ENCODE data around the gene COX19. TPM values are rescaled to one million over a fixed set of nuclear protein-coding genes. Genes with fewer than 3 reads are reported as not detected.
A peak's percentile ranks its signal among the peaks of the same experiment; 100 is the strongest.

Gene COX19
- total RNA-seq, 1 donor from 2014 or later = 14.3 TPM

DNA sequence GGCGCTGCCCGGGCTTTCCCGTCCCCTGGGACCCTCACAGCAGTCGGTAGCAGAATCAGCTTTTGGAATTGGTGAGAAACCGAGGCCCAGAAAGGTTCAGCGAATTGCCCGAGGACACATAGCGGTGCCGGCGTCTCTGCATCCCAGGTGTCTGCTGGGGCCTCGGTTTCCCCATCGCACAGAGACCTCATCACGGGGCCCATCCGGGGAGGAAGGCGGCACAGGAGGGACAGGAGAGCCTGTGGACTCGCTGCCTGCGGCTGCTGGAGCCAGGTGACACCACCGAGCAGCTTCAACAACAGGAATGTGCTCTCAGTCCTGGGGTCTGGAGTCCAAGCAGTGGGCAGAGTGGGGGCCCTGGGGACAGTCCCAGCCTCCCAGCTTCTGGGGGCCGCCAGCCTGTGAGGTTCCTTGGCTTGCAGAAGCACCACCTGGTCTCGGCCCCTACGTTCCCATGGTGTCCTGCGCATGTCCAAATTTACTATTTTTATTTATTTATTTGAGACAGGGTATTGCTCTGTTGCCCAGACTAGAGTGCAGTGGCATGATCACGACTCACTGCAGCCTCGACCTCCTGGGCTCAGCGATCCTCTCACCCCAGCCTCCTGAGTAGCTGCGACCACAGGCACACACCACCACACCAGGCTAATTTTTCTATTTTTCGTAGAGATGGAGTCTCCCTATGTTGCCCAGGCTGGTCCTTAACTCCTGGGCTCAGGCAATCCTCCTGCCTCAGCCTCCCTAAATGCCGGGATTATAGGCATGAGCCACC, 539 bp upstream of the COX19 start:
- Mint-ChIP-seq H3K27ac (peak overlapping the region; percentile 18), H3K4me1 (ENCODE audit: low read depth) (peaks cover 5% of the 10 kb centered on the region), H3K36me3 (ENCODE audit: low read depth) (peaks cover 18% of the 10 kb centered on the region), H3K4me3 (peak overlapping the region; percentile 97), H3K9me3 (no peaks in the 10 kb centered on the region), H3K27me3 (ENCODE audit: insufficient read depth) (no peaks in the 10 kb centered on the region)
- intact Hi-C loops (cut with micrococcal nuclease) = loop anchor here (1.0 to 10.0 kb wide), 9 partner anchors 21 to 189 kb away; partner anchors contain the start of genes ADAP1, GPR146 and ZFAND2A
- DNase-seq (ENCODE audit: low spot score) = no peak

DNA sequence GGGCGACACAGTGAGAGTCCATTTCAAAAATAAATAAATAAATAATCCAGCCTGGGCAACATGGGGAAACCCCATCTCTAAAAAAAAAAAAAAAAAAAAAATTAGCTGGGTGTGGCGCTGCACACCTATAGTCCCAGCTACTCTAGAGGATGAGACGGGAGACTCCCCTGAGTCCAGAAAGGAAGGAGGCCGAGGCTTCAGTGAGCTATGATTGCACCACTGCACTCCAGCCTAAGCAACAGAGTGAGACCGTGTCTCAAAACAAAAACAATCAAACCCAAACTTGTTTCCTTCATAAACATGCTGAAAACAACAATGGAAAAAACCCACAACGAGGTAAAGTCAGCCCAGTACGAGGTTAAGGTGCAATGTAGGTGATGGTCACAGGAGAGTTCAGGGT, 1.2 kb downstream of the COX19 start:
- Mint-ChIP-seq H3K9me3 (no peaks in the 10 kb centered on the region), H3K4me1 (ENCODE audit: low read depth) (peaks cover 5% of the 10 kb centered on the region)
- intact Hi-C loops (cut with micrococcal nuclease) = loop anchor here (1.0 to 10.0 kb wide), 4 partner anchors 19 to 191 kb away; partner anchors contain the start of genes ADAP1 and ZFAND2A

DNA sequence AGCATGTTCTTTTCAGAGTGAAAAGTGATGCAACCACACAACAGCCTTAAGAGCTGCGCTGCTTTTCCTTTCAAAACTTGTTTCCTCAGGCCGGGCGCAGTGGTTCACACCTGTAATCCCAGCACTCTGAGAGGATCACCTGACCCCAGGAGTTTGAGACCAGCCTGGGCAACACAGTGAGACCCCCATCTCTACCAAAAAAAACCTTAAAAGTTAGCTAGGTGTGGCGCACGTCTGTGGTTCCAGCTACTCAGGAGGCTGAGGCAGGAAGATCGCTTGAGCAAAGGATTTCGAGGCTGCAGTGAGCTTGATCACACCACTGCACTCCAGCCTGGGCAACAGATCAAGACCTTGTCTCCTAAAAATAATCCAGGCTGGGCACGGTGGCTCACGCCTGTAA, 2.0 kb downstream of the COX19 start:
- DNase-seq (ENCODE audit: low spot score) = no peak
- Mint-ChIP-seq H3K36me3 (ENCODE audit: low read depth) (peaks cover 21% of the 10 kb centered on the region), H3K4me1 (ENCODE audit: low read depth) (peaks cover 5% of the 10 kb centered on the region), H3K9me3 (no peaks in the 10 kb centered on the region), H3K4me3 (peak overlapping the region; percentile 66), H3K27ac (no peak overlapping the region), H3K27me3 (ENCODE audit: insufficient read depth) (no peaks in the 10 kb centered on the region)
- intact Hi-C loops (cut with micrococcal nuclease) = loop anchor here (10.0 kb wide), 1 partner anchor 191 kb away; the partner anchor contains the start of gene ZFAND2A

More for the DNA sequence above, 1.2 kb downstream of the COX19 start:
- Mint-ChIP-seq H3K36me3 (ENCODE audit: low read depth) (peaks cover 21% of the 10 kb centered on the region), H3K4me3 (peak overlapping the region; percentile 97), H3K27me3 (ENCODE audit: insufficient read depth) (no peaks in the 10 kb centered on the region), H3K27ac (peak overlapping the region; percentile 94)
- no peak for DNase-seq (ENCODE audit: low spot score)

DNA sequence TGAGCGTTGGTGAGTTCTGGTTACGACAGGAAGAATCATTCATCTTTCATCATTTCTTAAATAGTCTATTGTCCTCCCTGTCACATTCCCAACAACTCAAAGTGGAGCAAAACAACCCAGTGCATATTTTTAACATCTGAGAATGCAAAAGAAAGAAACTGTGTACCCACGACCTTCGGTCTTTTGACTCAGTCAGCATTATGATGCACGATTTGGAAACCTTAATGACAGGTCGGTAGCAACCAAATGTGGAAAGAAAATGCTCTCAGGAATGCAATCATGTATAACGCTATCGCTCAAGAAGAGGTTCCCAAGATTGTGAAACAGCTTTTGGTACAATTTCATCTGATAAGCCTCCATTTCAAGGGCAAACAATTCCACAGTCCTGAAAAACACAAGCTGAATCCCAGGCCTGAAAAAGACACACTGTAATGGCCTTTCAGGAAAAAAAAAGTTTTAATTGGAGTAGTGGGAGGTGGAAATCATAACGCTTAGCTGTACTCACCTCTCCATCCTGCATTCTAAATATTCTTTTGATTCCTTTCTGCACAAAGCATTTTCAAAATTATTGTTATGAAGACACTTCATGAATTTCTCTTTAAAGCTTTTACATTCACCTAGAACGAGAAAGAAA, 2.6 kb downstream of the COX19 start:
- no peaks in the 10 kb centered on the region for H3K9me3 Mint-ChIP-seq
- H3K36me3 Mint-ChIP-seq (ENCODE audit: low read depth) = peaks cover 24% of the 10 kb centered on the region
- peaks cover 5% of the 10 kb centered on the region for H3K4me1 Mint-ChIP-seq (ENCODE audit: low read depth)
- H3K4me3 Mint-ChIP-seq = peak overlapping the region; percentile 66
- intact Hi-C loops (cut with micrococcal nuclease) = loop anchor here (10.0 kb wide), 1 partner anchor 192 kb away; the partner anchor contains the start of gene ZFAND2A
- DNase-seq (ENCODE audit: low spot score) = no peak
- no peaks in the 10 kb centered on the region for H3K27me3 Mint-ChIP-seq (ENCODE audit: insufficient read depth)
- no peak overlapping the region for H3K27ac Mint-ChIP-seq

DNA sequence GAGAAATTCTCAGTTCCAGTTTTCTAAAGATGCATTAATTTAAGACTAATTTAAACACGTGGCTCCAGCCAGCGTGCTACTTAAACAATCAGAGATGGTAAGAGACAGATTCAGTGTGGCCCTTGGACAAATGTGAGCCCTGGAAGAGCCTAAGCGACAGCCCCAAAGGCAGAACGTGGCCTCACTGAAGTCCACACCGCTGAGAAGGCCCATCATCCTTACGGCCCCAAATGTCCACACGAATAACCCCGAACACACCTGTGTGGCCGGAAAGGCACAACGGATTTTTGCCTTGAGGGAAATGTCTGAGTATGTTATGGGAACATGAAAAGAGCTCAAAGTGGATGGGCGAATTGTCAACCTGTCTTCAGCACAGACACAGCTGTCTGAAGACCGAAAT, 3.2 kb downstream of the COX19 start:
- H3K27me3 Mint-ChIP-seq (ENCODE audit: insufficient read depth) = no peaks in the 10 kb centered on the region
- H3K4me1 Mint-ChIP-seq (ENCODE audit: low read depth) = peaks cover 5% of the 10 kb centered on the region
- H3K4me3 Mint-ChIP-seq = no peak overlapping the region
- intact Hi-C loops (cut with micrococcal nuclease) = loop anchor here (10.0 kb wide), 1 partner anchor 193 kb away; the partner anchor contains the start of gene ZFAND2A
- no peak for DNase-seq (ENCODE audit: low spot score)
- no peaks in the 10 kb centered on the region for H3K9me3 Mint-ChIP-seq
- no peak overlapping the region for H3K27ac Mint-ChIP-seq
- peaks cover 30% of the 10 kb centered on the region for H3K36me3 Mint-ChIP-seq (ENCODE audit: low read depth)

DNA sequence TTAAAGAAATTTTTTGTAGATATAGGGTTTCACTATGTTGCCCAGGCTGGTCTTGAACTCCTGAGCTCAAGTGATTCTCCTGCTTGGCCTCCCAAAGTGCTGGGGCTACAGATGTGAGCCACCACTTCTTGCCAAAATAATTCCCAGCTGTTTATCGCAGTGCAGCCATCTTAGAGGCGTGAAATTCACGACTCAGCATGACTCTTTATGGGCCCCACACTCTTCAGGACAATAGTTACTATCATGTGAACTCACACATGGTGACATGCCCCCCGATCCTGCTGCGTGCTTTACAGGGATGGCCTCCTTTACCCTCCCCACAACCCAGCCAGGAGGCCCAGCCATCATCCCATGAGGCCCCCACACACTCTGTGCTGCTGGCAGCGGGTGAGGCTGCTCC, 4.6 kb downstream of the COX19 start:
- intact Hi-C loops (cut with micrococcal nuclease) = loop anchor here (10.0 kb wide), 1 partner anchor 194 kb away; the partner anchor contains the start of gene ZFAND2A
- no peak for DNase-seq (ENCODE audit: low spot score)
- peaks cover 32% of the 10 kb centered on the region for H3K36me3 Mint-ChIP-seq (ENCODE audit: low read depth)
- H3K4me3 Mint-ChIP-seq = no peak overlapping the region
- H3K9me3 Mint-ChIP-seq = no peaks in the 10 kb centered on the region
- no peaks in the 10 kb centered on the region for H3K27me3 Mint-ChIP-seq (ENCODE audit: insufficient read depth)
- H3K27ac Mint-ChIP-seq = no peak overlapping the region
- peaks cover 5% of the 10 kb centered on the region for H3K4me1 Mint-ChIP-seq (ENCODE audit: low read depth)

DNA sequence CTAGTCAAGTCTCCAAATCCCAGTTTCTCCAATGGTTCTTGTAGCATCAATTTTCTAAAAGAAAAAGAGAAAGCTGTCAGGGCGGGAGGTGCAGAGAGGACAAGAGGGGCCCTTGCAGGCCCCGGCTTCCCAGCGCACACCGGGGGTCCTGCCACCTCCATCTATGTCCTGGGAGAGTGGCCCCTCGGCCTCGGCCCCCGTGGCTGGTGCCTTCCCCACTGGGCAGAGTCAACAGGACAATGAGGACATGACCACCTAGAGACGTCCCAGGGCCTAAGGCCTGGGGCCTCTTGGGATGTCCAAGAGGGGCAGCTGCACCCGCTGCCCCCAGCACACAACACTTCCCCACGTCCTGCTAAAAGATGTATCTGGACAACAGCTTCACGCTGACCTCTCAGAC, 5.9 kb downstream of the COX19 start:
- Mint-ChIP-seq H3K27ac (no peak overlapping the region), H3K9me3 (no peaks in the 10 kb centered on the region), H3K4me1 (ENCODE audit: low read depth) (peaks cover 5% of the 10 kb centered on the region), H3K27me3 (ENCODE audit: insufficient read depth) (no peaks in the 10 kb centered on the region), H3K4me3 (no peak overlapping the region), H3K36me3 (ENCODE audit: low read depth) (peaks cover 32% of the 10 kb centered on the region)
- intact Hi-C loops (cut with micrococcal nuclease) = no loop called here
- no peak for DNase-seq (ENCODE audit: low spot score)

DNA sequence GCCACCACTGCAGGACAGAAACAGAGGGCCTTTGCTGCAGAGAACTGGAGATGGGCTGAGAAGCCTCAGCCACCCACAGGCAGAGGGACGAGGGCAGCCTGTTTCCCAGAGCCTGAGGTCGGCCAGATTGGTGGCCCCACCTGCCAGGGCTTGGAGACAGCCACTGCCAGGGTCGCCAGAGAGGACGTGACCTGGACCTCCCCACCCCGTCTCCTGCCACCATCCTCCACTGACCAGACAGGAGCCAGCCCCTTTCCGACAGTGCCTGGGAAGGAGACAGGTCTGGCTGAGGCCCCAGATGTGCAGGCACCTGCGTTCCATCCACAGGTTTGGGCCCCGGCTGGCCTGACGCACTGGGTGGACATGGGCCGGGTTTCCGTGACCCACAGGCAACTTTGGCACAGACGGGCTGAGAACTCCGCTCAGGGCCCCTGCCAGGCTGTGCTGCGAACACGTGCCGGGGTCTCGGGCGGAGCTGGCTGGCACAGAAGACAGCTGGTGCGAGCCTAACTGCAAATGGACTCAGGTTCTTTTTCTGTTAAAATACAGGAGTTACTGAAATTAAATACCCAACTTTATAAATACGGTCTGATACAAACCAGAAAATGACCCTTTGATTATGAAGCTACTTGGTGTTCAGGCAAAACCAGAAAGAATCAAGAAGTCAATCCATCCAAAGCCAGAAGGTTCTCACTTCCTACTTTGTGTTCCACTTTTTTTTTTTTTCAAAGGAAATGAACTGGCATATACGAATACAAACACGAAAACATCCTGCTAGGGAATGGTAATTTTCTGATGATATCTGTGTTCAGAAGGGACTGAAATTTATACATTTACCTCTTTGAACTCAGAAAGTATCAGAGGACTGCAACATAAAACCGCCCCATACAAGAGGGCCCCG, 6.9 kb downstream of the COX19 start:
- intact Hi-C loops (cut with micrococcal nuclease) = no loop called here
- Mint-ChIP-seq H3K4me3 (no peak overlapping the region), H3K36me3 (ENCODE audit: low read depth) (peaks cover 29% of the 10 kb centered on the region), H3K27ac (no peak overlapping the region), H3K4me1 (ENCODE audit: low read depth) (peaks cover 5% of the 10 kb centered on the region), H3K27me3 (ENCODE audit: insufficient read depth) (peaks cover 2% of the 10 kb centered on the region), H3K9me3 (no peaks in the 10 kb centered on the region)
- no peak for DNase-seq (ENCODE audit: low spot score)

DNA sequence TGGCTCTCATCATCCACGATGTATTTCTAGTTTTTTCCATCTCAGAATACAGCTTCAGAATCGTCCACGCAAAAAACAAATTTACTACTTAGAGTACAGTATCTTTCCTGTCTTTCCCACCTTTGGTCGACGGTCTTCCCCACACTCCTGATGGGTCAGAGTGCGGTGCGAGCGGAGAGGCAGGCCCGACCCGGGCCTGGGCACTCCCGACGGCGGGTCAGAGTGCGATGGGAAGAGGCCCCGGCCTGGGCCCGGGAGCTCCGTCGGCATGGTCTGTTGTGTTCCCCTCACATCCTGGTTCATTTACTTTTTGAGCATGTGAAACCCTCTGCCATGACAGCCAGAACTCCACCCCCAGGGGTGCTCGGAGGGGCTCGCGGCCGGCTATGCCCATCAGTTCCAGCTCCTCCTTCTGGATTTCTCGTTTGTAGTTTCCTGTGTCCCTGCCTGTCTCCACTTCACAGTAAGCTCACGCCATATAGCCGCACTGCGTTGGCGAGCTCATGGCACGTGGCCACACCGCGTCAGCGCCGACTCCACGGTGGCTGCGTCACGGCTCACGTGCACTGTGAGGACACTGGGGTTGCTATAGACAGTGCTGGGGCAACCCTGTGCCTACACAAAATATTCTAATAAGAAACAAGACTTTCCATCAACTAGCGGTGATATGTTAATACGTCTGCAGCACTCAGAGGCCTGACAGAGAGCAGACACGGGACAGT, 7.8 kb downstream of the COX19 start:
- Mint-ChIP-seq H3K36me3 (ENCODE audit: low read depth) (peaks cover 26% of the 10 kb centered on the region), H3K4me3 (no peak overlapping the region), H3K27me3 (ENCODE audit: insufficient read depth) (peaks cover 2% of the 10 kb centered on the region), H3K27ac (no peak overlapping the region), H3K4me1 (ENCODE audit: low read depth) (peaks cover 5% of the 10 kb centered on the region), H3K9me3 (no peaks in the 10 kb centered on the region)
- DNase-seq (ENCODE audit: low spot score) = no peak
- intact Hi-C loops (cut with micrococcal nuclease) = no loop called here

DNA sequence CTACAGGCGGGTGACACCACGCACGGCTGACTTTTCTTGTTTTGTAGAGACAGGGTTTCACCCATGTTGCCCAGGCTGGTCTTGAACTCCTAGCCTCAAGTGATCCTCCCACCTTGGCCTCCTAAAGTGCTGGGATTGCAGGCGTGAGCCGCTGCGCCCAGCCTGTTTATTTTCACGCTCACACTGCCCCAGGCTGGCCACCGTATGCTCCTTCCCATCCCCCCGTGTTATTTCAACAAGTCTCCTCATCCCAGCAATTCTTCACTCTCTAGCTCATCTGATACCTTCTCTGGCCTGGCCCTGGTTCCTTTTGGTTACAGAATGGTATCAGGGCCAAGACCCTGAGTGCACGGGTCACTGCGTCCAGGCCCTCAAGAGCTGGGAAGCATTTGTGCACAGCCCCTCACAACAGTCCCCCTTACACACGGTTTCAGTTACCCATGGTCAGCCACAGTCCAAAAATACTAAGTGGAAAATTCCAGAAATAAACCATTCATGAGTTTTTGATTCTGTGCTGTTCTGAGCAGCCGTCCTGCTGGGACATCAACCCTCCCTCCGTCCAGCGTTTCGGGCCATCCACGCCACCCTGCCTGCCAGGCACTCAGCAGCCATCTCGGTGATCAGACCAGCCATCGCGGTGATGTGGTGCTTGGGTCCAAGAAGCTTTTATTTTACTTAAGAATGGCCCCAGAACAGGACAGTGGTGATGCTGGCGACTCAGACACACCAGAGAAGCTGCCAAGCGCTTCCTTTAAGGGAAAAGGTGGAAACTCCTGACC, 8.9 kb downstream of the COX19 start:
- H3K9me3 Mint-ChIP-seq = no peaks in the 10 kb centered on the region
- H3K4me1 Mint-ChIP-seq (ENCODE audit: low read depth) = no peaks in the 10 kb centered on the region
- peaks cover 19% of the 10 kb centered on the region for H3K36me3 Mint-ChIP-seq (ENCODE audit: low read depth)
- intact Hi-C loops (cut with micrococcal nuclease) = no loop called here
- no peak for DNase-seq (ENCODE audit: low spot score)
- H3K4me3 Mint-ChIP-seq = no peak overlapping the region
- no peak overlapping the region for H3K27ac Mint-ChIP-seq
- H3K27me3 Mint-ChIP-seq (ENCODE audit: insufficient read depth) = peaks cover 2% of the 10 kb centered on the region

DNA sequence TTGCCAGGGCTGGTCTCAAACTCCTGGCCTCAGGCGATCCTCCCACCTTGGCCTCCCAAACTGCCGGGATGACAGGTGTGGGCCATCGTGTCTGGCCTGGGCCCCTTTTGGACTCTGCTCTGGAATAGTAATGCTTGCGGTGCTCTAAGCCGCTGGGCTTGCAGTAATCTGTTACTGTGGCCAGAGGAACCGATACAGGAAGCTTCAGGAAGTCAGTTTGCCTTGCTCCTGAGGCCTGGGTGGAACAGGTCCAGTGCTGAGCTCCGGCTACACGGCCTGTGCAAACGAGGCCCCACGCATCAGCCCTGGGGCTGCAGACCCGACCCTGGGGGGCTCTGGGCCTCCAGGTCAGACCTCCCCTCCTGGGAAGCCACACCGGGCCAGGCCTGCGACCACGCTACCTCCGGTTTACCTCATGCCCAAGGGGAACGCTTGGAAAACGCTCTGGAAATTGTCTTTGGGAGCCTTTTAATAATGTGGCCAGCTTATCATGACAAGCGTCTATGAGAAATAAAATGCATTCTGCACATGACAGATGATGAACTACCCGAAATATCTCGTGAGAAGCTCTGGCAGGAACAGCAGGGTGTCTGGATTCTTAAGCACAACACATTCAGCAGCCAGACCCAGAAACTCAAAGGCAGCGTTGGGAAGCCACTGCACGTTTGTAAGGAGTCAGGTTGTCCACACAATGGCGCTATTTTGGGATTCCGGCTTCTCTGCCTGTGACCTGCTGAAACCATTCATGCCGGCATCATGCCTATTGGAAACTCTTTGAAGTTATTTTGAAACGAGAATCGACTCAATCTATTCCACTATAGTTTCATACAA, 10.7 kb downstream of the COX19 start:
- peaks cover 2% of the 10 kb centered on the region for H3K27me3 Mint-ChIP-seq (ENCODE audit: insufficient read depth)
- intact Hi-C loops (cut with micrococcal nuclease) = no loop called here
- peaks cover 11% of the 10 kb centered on the region for H3K36me3 Mint-ChIP-seq (ENCODE audit: low read depth)
- no peaks in the 10 kb centered on the region for H3K9me3 Mint-ChIP-seq
- no peak for DNase-seq (ENCODE audit: low spot score)
- H3K27ac Mint-ChIP-seq = no peak overlapping the region
- H3K4me3 Mint-ChIP-seq = no peak overlapping the region
- H3K4me1 Mint-ChIP-seq (ENCODE audit: low read depth) = no peaks in the 10 kb centered on the region
